ENCODE results near the gene TBX22. TPM values are rescaled to one million over a fixed set of nuclear protein-coding genes. Genes with fewer than 3 reads are reported as not detected.

Gene TBX22
- total and polyA plus RNA-seq, 2 of the 8 experiments (the other 6 are each of a cell fraction or from before 2014, with no cell fraction given): 0.63 to 0.68 TPM

GRCh38 chrX:80014141-80014940, at the start of gene TBX22 (continued):
- TF ChIP-seq CTBP2 (IDR thresholded peaks at IDR 0.05; ENCODE audit: borderline replicate concordance, insufficient read depth, insufficient read length, low read length): no peak
- no peak for TF ChIP-seq CBX8 (IDR thresholded peaks at IDR 0.05; ENCODE audit: borderline replicate concordance, low read depth, low read length)
- TF ChIP-seq RNF2 (IDR thresholded peaks at IDR 0.05; ENCODE audit: borderline replicate concordance, low read depth, low read length, missing control alignments, poor library complexity, severe bottlenecking): no peak
- TF ChIP-seq EP300 (IDR thresholded peaks at IDR 0.05; ENCODE audit: borderline replicate concordance in 1 of 2, low read depth in 2 of 2, low read length in 2 of 2): no peak
- TF ChIP-seq SP1 (IDR thresholded peaks at IDR 0.05; ENCODE audit: low read depth, low read length): no peak
- no peak for TF ChIP-seq CHD2 (IDR thresholded peaks at IDR 0.05; ENCODE audit: low read length)
- no peak for TF ChIP-seq CREB1 (IDR thresholded peaks at IDR 0.05)
- TF ChIP-seq JUND (IDR thresholded peaks at IDR 0.05; ENCODE audit: low read length): no peak
- TF ChIP-seq MAX (IDR thresholded peaks at IDR 0.05): no peak

Data from H1 (cell line).